ENCODE results near the gene KLHDC9.

- TF ChIP-seq CTCF (IDR thresholded peaks at IDR 0.05) (no peak), POLR2A (IDR thresholded peaks at IDR 0.05) (no peak)
Observed at GRCh38 chr1:161054232-161054631, 43.9 kb upstream of the KLHDC9 start.
